Measurements from ENCODE around the gene ZSWIM9. TPM values are rescaled to one million over a fixed set of nuclear protein-coding genes. Genes with fewer than 3 reads are reported as not detected.
A peak's percentile ranks its signal among the peaks of the same experiment; 100 is the strongest.
"Not testable (repeated sequence)": the region's sequence is repeated elsewhere in the genome, so short reads cannot be mapped to it uniquely, and the experiment has no call there.

Gene ZSWIM9
- total and polyA plus RNA-seq, 10 donors, result 1.3 to 9.3 (median 3.6) TPM

- intact Hi-C loops (cut with DNase I; ENCODE audit: low total_unique reads), result no loop called here
- Histone ChIP-seq H3K36me3 (peaks cover 0 to 91% (median 66%) of the 10 kb centered on the region in 6 donors), H3K27me3 (replicated peaks in 1 of 7) (no peaks in the 10 kb centered on the region), H3K27ac (no peak overlapping the region), H3K9me3 (no peaks in the 10 kb centered on the region), H3K4me1 (peaks cover 2 to 32% (median 13%) of the 10 kb centered on the region in 6 donors), H3K4me3 (no peak overlapping the region)
- DNase-seq, result no peak
- TF ChIP-seq POLR2AphosphoS5 (IDR thresholded peaks at IDR 0.05) (no peak), POLR2A (IDR thresholded peaks at IDR 0.05) (no peak), CTCF (IDR thresholded peaks at IDR 0.05 in 8 of 11, conservative IDR thresholded peaks at IDR 0.05 in 3 of 11) (no peak)
- 94 to 98% (median 97%) methylated on average over 9 of the region's 9 CpGs for WGBS, 5 donors
Measured at GRCh38 chr19:48239582-48240141, 69.2 kb downstream of the ZSWIM9 start.

- Histone ChIP-seq H3K36me3 (peaks cover 0 to 87% (median 60%) of the 10 kb centered on the region in 6 donors), H3K4me1 (peaks cover 9 to 53% (median 33%) of the 10 kb centered on the region in 6 donors)
- 90 to 96% (median 93%) methylated on average over 6 of the region's 6 CpGs for WGBS, 5 donors
- intact Hi-C loops (cut with DNase I; ENCODE audit: low total_unique reads); H3K9me3 ChIP-seq; H3K27ac ChIP-seq; H3K27me3 ChIP-seq (replicated peaks in 1 of 7); H3K4me3 ChIP-seq; DNase-seq: not testable (repeated sequence)
Measured at GRCh38 chr19:48241771-48242170, 71.3 kb downstream of the ZSWIM9 start.

GRCh38 chr19:48244281-48244680 is 73.8 kb downstream of the ZSWIM9 start:
- WGBS, 5 donors, result 13 to 33% (median 18%) methylated on average over 5 of the region's 5 CpGs
- Histone ChIP-seq H3K9me3 (no peaks in the 10 kb centered on the region), H3K27me3 (replicated peaks in 1 of 7) (no peaks in the 10 kb centered on the region), H3K4me3 (peak overlapping the region in 3 of 8 donors; percentile 6 to 52 (median 9)), H3K4me1 (peaks cover 28 to 78% (median 55%) of the 10 kb centered on the region in 6 donors), H3K36me3 (peaks cover 0 to 83% (median 43%) of the 10 kb centered on the region in 6 donors), H3K27ac (peak overlapping the region; percentile 66 to 87 (median 76))
- TF ChIP-seq POLR2A (IDR thresholded peaks at IDR 0.05), result no peak
- TF ChIP-seq POLR2AphosphoS5 (IDR thresholded peaks at IDR 0.05), result peak in 1 of 3 donors; percentile 27
- intact Hi-C loops (cut with DNase I; ENCODE audit: low total_unique reads), result no loop called here
- DNase-seq, result no peak

- peaks cover 0 to 64% (median 25%) of the 10 kb centered on the region in 6 donors for H3K36me3 ChIP-seq
- H3K4me1 ChIP-seq, result peaks cover 42 to 81% (median 65%) of the 10 kb centered on the region in 6 donors
- peak overlapping the region in 1 of 8 donors; percentile 15 for H3K27ac ChIP-seq
- intact Hi-C loops (cut with DNase I; ENCODE audit: low total_unique reads), result no loop called here
- DNase-seq, result no peak
- WGBS, 5 donors, result 75 to 86% (median 81%) methylated on average over 5 of the region's 5 CpGs
- no peaks in the 10 kb centered on the region for H3K27me3 ChIP-seq (replicated peaks in 1 of 7)
- no peak overlapping the region for H3K4me3 ChIP-seq
- H3K9me3 ChIP-seq, result no peaks in the 10 kb centered on the region
- TF ChIP-seq POLR2A (IDR thresholded peaks at IDR 0.05), result no peak
- TF ChIP-seq POLR2AphosphoS5 (IDR thresholded peaks at IDR 0.05), result no peak
- no peak for TF ChIP-seq CTCF (IDR thresholded peaks at IDR 0.05 in 8 of 11, conservative IDR thresholded peaks at IDR 0.05 in 3 of 11)
Measured at GRCh38 chr19:48246101-48246500, 75.6 kb downstream of the ZSWIM9 start.

GRCh38 chr19:48247212-48247611 is 76.7 kb downstream of the ZSWIM9 start:
- no peak for DNase-seq
- peak overlapping the region in 3 of 8 donors; percentile 7 to 95 (median 21) for H3K27ac ChIP-seq
- TF ChIP-seq CTCF (IDR thresholded peaks at IDR 0.05 in 8 of 11, conservative IDR thresholded peaks at IDR 0.05 in 3 of 11) (no peak), POLR2AphosphoS5 (IDR thresholded peaks at IDR 0.05) (no peak), POLR2A (IDR thresholded peaks at IDR 0.05) (no peak)
- H3K4me3 ChIP-seq, result peak overlapping the region in 1 of 8 donors; percentile 7
- H3K36me3 ChIP-seq, result peaks cover 0 to 53% (median 18%) of the 10 kb centered on the region in 6 donors
- H3K27me3 ChIP-seq (replicated peaks in 1 of 7), result no peaks in the 10 kb centered on the region
- H3K9me3 ChIP-seq, result no peaks in the 10 kb centered on the region
- peaks cover 43 to 88% (median 72%) of the 10 kb centered on the region in 6 donors for H3K4me1 ChIP-seq
- WGBS, 5 donors, result 94 to 96% (median 95%) methylated on average over 3 of the region's 3 CpGs
- intact Hi-C loops (cut with DNase I; ENCODE audit: low total_unique reads), result no loop called here
